NCI-H187 treated with DMSO at 0.1 percent for 48 hours (cell line): ENCODE measurements around the gene CAPN3.
"Not testable (repeated sequence)": the region's sequence is repeated elsewhere in the genome, so short reads cannot be mapped to it uniquely, and the experiment has no call there.

ENCODE experiments used
- DNase-seq: peaks from one replicate; lab custom pipeline; 2025; lab: John Stamatoyannopoulos, UW

CAPN3 gene

DNA sequence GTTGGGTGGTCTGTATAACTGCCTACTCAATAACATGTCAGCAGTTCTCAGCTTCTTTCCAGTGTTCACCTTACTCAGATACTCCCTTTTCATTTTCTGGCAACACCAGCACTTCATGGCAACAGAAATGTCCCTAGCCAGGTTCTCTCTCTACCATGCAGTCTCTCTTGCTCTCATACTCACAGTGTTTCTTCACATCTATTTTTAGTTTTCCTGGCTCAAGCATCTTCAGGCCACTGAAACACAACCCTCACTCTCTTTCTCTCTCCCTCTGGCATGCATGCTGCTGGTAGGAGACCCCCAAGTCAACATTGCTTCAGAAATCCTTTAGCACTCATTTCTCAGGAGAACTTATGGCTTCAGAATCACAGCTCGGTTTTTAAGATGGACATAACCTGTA lies at the start of gene CAPN3:
Gene CAPN3 (plus strand): TSS at position 253 of the 400 bp plus-strand sequence. CDS start 305 bp downstream, outside the sequence.
- no peak for DNase-seq

DNA sequence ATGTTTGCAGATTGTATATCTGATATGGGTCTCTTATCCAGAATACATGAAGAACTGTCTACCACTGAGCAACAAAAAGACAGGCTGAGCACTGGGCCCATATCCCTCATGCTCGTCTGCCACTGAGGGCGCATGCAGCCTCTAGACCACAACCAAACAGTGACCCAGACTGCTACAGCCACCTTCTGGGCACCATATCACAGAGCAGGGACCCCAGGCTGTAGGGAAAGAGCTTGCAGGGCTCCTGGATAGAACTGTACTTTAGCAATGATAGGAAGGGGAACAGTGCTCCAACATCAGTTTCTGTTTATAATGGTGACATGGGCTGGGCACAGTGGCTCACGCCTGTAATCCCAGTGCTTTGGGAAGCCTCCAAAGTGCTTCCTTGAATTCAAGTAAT lies 45.8 kb upstream of the CAPN3 start:
- DNase-seq, result no peak

DNA sequence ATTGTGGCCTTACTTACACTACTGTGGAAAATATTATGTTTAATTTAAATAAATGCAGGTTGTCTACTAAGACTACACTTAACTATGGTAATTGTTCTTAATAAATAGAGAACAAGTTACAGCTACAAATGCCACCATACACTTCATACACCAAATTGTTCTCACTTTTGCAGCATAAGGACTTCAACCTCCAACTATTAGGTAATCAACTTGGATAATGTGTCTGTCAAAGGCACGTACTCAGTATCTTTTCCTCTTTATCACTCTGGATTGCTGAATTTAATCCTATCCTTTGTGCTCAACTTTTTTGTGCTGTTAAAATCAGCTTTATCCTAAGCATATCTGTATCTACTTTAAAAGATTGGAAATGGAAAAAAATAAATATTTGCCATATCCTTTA lies 44.5 kb upstream of the CAPN3 start:
- DNase-seq, result no peak

DNA sequence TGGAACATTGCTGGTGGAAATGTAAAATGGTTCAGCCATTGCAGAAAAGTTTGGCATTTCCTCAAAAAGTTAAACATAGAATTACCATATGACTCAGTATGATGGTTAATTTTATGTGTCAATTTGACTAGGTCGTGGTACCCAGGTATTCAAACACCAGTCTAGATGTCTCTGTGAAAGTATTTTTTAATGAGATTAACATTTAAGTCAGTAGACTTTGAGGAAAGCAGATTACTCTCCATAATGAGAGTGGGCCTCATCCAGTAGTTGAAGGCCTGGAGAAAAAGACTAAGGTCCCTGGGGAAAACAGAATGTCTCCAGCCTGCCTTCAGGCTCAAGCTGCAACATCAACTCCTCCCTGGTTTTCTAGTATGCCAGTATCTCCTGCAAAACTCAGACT lies 43.8 kb upstream of the CAPN3 start:
- DNase-seq, result no peak

DNA sequence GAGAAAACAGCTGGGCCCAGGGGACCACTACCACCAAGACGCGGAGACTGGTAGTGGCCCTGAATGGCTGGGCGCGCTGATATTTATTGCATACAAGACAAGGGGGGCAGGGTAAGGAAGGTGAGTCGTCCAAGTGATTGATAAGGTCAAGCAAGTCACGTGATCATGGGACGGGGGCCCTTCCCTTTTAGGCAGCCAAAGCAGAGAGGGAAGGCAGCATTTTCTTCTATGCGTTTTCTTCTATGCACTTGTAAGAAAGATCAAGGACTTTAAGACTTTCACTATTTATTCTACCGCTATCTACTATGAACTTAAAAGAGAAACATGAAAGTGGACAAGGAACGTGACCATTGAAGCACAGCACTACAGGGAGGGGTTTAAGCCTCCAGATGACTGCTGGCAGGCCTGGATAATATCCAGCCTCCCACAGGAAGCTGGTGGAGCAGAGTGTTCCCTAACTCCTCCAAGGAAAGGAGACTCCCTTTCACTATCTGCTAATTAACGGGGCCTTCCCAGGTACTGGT lies 43.0 kb upstream of the CAPN3 start:
- DNase-seq, result not testable (repeated sequence)

DNA sequence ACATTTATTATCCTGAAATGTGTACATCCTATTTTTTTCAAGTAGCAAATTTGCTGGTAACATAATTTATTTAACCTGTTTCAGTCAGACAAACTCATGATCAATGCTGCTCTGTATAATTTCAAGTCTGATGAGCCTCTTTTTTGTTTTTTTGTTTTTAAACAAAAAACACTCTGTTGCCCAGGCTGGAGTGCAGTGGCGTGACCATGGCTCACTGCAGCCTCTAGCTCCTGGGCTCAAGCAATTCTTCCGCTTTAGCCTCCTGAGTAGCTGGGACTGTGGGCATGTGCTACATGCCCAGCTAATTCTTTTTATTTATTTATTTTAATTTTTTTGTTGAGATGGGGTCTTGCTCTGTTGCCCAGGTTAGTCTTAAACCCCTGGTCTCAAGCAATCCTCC lies 40.1 kb upstream of the CAPN3 start:
- no peak for DNase-seq

DNA sequence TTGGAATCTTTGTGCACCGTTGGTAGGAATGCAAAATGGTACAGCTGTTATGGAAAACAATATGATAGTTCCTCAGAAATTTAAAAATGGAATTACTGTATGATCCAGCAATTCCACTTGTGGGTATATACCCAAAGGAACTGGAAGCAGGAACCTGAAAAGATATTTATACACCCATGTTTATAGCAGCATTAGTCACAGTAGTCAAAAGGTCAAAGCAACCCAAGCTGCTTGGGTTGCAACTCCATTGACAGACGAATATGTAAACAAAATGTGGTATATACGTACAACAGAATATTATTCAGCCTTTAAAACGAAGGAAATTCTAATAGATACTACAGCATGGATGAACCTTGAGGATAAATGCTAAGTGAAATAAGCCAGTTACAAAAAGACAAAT lies 35.0 kb upstream of the CAPN3 start:
- DNase-seq, result no peak

DNA sequence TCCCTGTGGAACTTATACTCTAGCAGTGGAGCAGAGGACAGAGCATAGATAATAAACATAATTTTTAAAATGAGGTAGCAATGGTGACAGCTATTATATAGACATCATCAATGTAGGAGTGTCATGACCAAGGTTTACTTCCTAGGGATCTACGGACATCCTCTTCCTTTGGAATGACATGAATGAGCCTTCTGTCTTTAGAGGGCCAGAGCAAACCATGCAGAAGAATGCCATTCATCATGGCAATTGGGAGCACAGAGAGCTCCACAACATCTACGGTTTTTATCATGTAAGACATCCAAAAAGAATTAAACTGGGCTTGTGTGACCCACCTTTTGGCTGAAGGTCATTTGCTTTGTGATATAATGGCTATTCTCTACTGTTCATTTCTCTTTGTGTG lies 30.1 kb upstream of the CAPN3 start:
- no peak for DNase-seq

DNA sequence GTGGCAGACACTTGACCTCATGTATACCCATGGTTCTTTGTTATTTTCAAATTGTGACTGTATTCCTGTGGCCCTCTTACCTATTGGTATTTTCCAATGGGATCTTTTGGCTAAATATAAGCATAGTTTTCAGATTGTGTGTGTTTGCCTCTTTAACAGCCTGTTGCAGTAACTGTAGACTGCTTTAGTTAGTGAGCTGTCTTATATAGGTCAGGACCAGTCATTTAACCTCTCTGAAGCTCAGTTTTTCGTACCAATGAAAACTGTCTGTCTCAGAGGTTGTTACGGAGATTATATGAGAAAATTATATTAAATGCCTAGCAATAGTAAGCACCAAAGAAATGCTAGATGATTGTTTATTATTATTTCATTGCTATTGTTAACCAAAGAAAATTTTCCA lies 29.3 kb upstream of the CAPN3 start:
- DNase-seq, result no peak

DNA sequence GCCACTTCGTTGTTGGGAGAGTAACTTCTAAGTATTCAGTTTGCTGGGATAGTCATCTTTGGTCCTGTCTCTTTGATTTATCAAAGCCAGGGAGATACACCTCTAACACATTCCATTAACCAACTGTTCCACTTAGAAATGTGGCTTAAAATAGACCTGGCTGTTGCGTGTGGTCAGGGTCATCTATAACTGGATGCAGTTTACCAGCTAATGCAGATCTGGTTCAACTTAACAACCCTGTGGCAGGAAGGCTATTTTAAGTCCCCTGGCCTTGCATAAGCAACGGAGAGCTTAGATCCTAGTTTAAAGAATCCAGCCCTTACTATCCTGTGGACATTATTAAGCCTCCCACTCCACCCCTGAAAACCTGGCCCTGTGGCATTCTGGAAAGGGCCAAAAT lies 28.1 kb upstream of the CAPN3 start:
- DNase-seq, result no peak

DNA sequence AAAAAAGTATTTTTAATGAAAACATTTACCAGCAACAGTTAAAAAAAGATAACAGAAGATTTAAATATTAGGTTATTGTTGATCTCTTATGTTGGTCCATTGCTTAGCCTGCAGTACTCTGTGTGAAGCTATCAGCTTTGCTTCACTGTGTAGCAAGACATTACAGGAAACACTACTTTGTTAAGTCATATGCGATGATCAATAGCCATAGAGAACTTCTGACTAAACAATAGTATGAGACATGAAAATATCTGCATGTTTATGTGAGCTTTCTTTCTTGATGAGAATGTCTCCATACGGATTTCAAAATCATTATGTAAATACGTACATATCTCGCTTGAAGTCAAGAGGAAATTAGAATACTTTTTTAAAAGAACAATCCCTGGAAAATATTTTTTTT lies 27.0 kb upstream of the CAPN3 start:
- no peak for DNase-seq

DNA sequence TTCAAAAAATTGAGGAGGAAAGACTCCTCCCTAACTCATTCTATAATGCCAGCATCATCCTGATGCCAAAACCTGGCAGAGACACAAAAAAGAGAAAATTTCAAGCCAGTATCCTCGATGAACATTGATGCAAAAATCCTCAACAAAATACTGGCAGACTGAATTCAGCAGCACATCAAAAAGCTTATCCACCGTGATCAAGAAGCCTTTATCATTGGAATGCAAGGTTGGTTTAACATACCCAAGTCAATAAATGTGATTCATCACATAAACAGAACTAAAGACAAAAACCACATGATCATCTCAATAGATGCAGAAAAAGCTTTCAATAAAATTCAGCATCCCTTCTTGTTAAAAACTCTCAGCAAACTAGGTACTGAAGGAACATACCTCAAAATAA lies 24.2 kb upstream of the CAPN3 start:
- no peak for DNase-seq

DNA sequence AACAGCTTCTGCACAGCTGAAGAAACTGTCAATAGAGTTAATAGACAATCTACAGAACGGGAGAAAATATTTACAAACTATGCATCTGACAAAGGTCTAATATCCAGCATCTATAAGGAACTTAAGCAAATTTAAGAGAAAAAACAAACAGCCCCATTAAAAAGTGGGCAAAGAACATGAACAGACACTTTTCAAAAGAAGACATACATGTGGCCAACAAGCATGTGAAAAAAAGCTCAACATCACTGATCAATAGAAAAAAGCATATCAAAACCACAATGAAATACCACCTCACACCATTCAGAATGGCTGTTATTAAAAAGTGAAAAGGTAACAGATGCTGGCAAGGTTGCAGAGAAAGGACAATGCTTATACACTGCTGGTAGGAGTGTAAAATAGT lies 22.7 kb upstream of the CAPN3 start:
- not testable (repeated sequence) for DNase-seq

DNA sequence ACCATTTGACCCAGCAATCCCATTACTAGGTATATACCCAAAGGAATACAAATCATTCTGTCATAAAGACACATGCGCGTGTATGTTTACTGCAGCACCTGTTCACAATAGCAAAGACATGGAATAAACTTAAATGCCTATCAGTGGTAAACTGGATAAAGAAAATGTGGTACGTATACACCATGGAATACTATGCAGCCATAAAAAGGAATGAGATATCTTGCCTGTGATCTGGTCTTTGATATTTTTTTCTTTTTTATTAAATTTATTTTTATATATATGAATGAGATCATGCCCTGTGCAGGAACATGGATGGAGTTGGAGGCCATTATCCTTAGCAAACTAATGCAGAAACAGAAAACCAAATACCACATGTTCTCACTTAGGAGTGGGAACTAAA lies 22.2 kb upstream of the CAPN3 start:
- DNase-seq, result not testable (repeated sequence)

DNA sequence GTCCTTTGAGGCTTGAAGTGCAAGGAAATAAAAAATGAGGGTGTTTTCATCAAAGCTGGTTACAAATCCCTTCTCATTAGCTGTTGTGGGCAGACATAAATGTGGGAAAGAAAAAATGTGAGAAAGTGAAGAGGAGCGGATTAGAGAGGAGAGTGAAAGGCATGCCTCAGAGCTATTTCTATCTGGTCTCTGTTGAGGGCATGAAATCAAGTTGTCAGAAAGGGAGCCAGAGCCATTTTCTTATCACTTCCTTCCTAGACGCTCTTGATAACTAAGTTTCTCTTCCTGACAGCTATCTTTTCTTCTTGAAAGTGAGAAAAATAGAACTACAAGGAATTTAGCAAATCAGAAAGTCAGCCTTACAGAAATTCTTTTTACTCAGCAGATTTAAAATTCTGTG lies 20.8 kb upstream of the CAPN3 start:
- DNase-seq, result no peak

DNA sequence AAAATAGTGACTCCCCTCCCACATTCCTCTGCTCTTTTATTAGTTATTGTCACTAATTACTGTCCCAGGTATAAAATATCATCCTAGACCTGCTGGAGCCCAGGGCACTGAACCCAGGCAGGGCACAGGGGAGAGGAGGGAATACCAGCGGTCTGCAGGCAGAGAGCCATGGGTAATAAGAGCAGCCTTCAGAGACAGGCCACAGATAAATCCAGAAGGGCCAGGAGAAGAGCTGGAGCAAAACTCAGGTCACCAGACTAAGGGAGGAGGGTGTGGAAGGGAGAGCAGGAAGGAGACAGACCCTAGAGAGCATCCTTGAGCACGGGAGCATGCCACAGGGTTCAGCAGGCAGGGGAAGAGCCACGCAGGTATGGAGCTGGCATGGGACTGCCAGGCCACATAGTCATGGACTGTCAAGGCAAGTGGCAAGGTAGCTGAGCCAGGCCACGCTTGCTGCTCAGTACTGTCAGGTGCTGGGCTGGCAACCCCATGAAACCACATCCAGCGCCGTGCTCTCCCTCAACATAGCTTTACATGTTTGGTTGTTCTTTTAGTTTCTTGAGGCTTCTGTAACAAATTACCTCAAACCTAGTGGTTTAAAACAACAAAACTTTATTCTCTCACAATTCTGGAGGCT lies 15.6 kb upstream of the CAPN3 start:
- DNase-seq, result no peak

DNA sequence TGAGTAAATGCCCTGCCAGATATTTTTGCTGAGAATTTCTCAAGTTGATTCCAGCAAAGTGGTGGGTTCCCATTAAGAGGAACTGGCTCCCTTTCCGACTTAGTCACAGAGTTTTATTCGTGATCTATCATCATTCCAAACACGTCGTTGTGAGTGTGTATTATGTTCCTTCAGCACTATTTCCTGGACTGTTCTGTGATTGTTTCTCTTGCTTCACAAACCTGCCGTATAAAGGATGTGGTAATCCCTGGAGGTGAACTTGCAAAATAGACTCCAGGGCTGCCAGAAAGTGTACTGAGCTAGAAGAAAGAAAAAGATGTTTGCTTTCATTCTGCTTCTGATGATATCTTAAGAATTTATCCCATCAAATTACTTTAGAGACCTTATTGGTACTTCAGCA lies 14.5 kb upstream of the CAPN3 start:
- no peak for DNase-seq

DNA sequence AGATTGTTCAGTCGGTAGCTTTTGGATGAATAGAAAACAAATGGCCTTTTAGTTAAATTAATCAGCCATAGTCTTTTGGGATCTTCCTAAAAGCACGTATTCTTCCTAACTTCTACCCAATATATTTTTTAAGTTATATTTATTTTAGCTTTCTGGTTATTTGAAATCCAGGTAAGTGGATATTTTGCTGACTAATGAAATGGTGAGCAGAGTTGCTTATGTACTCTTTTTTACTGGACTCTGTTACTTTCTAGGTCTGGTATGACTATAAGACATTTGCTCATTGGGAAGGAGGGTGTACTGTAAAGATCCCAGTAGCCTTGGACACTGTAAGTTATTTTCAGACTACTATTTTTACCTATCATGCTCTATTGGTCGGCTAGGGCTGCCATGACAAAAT lies 13.8 kb upstream of the CAPN3 start:
- DNase-seq, result no peak

DNA sequence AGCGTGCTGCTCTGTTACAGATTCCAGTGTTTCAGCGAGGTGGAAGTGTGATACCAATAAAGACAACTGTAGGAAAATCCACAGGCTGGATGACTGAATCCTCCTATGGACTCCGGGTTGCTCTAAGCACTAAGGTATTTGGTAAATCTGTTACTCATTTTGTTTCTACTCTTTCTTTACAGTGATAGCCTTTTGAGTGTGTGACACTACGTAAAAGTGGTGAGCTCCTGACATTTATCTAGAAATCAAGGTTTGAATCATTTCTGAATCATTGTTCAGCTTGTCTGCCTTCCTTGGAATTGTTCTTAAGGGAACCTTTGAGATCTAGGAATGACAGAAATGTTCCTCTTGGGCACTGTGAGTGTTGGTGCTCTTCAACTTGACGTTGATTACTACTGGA lies 11.2 kb upstream of the CAPN3 start:
- no peak for DNase-seq

DNA sequence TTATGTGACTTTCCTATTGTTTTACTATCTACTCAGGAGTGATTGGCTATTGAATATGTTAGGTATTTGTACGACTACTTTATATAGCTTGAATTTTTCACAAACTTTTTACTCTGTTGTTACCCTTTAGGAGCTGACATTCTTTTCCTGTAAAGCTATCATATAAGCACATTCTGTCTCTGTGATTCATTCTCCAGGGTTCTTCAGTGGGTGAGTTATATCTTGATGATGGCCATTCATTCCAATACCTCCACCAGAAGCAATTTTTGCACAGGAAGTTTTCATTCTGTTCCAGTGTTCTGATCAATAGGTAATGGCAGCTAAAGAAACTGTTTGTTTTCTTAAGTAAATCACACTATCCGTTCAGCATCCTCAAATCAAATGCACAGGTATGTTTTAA lies 10.1 kb upstream of the CAPN3 start:
- no peak for DNase-seq

DNA sequence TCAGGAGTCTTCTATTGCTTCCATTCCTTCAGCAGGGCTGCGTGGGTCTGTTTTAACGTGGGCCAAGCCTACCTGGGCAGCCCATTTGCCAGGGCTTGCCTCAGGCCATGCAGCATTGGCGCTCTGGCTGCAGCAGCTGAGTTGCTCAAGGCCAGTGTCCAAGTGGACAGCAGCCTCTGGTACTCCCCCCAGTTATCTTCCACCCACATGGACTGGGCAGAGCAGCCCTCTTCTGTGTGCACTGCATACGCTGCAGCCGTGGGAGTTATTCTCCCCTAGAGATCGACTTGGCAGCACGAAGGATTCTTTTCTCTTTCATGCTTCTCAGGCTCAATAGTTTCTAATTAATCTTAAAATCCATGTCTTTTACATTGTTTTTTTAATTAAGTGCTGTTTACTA lies 6.9 kb upstream of the CAPN3 start:
- no peak for DNase-seq

DNA sequence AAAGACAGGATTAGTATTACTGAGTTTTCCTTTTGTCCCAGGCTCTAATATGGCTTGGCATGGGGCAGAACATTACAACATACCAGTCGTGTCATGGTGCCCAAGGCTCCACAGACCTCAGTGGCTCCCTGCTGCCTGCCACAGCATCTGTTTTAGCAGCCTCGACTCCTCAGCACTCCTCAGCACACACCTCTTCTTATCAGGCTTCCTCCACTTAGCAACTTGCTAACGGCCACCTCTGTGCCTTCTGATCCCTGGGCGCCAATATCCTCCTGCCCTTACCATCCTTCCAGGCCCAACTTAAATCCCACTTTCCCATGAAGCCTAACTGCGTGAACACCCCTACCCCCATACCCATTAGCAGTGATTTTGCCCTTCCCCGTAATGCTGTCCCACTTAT lies 6.2 kb upstream of the CAPN3 start:
- DNase-seq, result no peak

DNA sequence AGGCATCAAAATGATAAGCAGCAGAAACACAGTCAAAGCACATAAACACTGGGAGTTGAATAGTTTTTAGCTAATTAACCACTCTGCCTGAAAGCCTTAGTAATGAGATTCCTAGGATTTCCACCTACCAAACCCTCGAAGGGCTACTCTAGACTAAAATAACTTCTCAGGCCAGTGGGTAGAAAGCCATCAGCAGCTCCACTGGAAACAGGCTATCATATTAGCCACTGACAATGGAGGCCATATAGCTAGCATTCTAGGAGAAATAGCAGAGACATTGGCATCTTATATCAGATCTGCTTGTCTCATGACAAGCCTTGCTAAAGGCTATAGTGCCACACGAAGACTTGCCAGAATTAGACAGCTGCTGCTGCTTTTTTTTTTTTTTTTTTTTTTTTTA lies 4.5 kb upstream of the CAPN3 start:
- no peak for DNase-seq

DNA sequence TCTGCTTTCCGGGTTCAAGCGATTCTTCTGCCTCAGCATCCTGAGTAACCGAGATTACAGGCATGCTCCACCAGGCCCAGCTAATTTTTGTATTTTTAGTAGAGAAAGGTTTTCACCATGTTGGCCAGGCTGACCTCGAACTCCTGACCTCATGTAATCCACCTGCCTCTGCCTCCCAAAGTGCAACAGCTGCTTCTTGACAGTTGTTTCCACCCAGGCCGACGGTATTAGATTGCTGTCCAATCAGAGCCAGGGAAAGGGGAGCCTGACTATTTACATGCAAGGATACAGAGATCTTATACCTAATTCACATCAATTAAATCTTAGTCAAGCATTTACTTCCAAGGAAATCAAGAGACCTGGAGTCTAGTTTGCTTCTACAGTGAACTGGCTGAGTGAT lies 4.0 kb upstream of the CAPN3 start:
- no peak for DNase-seq

DNA sequence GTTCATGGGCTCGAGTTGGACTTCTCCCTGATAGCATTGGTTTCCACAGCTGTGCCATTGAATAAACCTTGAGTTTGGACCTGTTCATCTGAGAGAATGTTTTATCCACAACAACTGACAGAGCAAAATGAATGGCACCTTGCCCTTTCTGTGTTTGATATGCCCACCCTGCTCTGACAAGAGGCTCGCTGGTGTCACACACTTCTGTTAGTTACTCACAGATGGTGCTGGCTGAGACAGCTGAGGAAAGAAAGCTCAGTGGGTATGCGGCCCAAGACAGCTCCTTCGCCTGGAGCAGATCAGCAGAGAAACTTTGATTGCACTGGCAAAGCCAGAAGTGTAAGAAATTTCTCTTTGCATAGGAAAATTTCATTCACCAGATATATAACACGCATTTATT lies 2.5 kb upstream of the CAPN3 start:
- DNase-seq, result no peak
